Left lung (tissue), 10 donors: ENCODE measurements around the gene PIK3AP1. TPM values are rescaled to one million over a fixed set of nuclear protein-coding genes. Genes with fewer than 3 reads are reported as not detected.

Experiments used
- ATAC-seq: fragments of 200-7000 bp; cut with Tn5 transposase; one replicate; pipeline ENCODE4 v1.9.1; 2020; ENCODE audit warnings: moderate library complexity
- DNase-seq, 4 donors: peaks; one replicate each; pipeline ENCODE4 v3.0.0-alpha.2; 2013 to 2020
- H3K27ac ChIP-seq, 2 donors: fragments of 200-600 bp; sonication (generic) in 1 of 2; one replicate each; pipeline versions ENCODE4 v1.5.0 to v1.8.0; 2020 to 2021
- H3K27me3 ChIP-seq, 2 donors: fragments of 200-600 bp; sonication (generic) in 1 of 2; one replicate each; pipeline versions ENCODE4 v1.5.0 to v1.8.0; 2020 to 2021
- H3K36me3 ChIP-seq, 2 donors: fragments of 200-600 bp; sonication (generic) in 1 of 2; one replicate each; pipeline versions ENCODE4 v1.5.0 to v1.8.0; 2020 to 2021
- H3K4me1 ChIP-seq, 2 donors: fragments of 200-600 bp; one replicate each; pipeline ENCODE4 v1.8.0; 2021
- H3K4me3 ChIP-seq, 2 donors: fragments of 200-600 bp; sonication (generic) in 1 of 2; one replicate each; pipeline versions ENCODE4 v1.5.0 to v1.8.0; 2020 to 2021; ENCODE audit warnings: mild to moderate bottlenecking in 1 of 2
- H3K9me3 ChIP-seq, 2 donors: fragments of 200-600 bp; sonication (generic) in 1 of 2; one replicate each; pipeline versions ENCODE4 v1.5.0 to v1.8.0; 2020 to 2021
- CTCF ChIP-seq, 2 donors: fragments of 200-600 bp; sonication (generic) in 1 of 2; IDR thresholded peaks; one replicate each; pipeline versions ENCODE4 v1.5.0 to v1.8.0; 2021; ENCODE audit warnings: antibody characterized with exemption in 2 of 2
- intact Hi-C, 2 donors: fragments of 100-400 bp; cut with DNase I; formaldehyde crosslinking; loops; one replicate each; pipeline versions ENCODE4 v1.11.2 to v1.14.2; 2022
- polyA plus RNA-seq, 6 donors: library from polyadenylated mRNA; unstranded; fragments of 120-200 nt; gene quantifications; one replicate each; pipeline ENCODE4 v1.2.1, GENCODE V29; 2013; ENCODE audit not compliant: insufficient read length in 6 of 6
- total RNA-seq, 2 donors: library from RNA; stranded (reverse); fragmentation: NEBNext Ultra II Directional; extraction: Animal tissue kit (Norgen Biotek cat#: 25700); gene quantifications; one replicate each; pipeline ENCODE4 v1.2.1, GENCODE V29; 2021
- donor health status: DM: no; HTN: yes; CAD: no.
- donor health status: DM: no; HTN: no; CAD: no.

The PIK3AP1 gene
- total and polyA plus RNA-seq, 8 donors, result 2.3 to 91.3 (median 3.6) TPM

- intact Hi-C loops, result no loop called here
Measured at GRCh38 chr10:96714031-96714590, 6.2 kb downstream of the PIK3AP1 start.

GRCh38 chr10:96712662-96713271, 7.5 kb downstream of the PIK3AP1 start:
- Histone ChIP-seq H3K36me3 (peaks cover 0 to 16% of the 10 kb centered on the region in 2 donors), H3K4me3 (no peak overlapping the region), H3K27me3 (no peaks in the 10 kb centered on the region), H3K4me1 (peaks cover 0 to 90% of the 10 kb centered on the region in 2 donors), H3K9me3 (no peaks in the 10 kb centered on the region), H3K27ac (peak overlapping the region in 1 of 2 donors; percentile 18)
- intact Hi-C loops, result no loop called here
- TF ChIP-seq CTCF (IDR thresholded peaks at IDR 0.05), result no peak
- DNase-seq (no peak), ATAC-seq (no peak)

More at GRCh38 chr10:96714031-96714590, 6.2 kb downstream of the PIK3AP1 start:
- TF ChIP-seq CTCF (IDR thresholded peaks at IDR 0.05), result no peak
- peaks cover 0 to 9% of the 10 kb centered on the region in 2 donors for H3K36me3 ChIP-seq
- H3K27ac ChIP-seq, result peak overlapping the region in 1 of 2 donors; percentile 23
- no peak for DNase-seq
- peaks cover 0 to 87% of the 10 kb centered on the region in 2 donors for H3K4me1 ChIP-seq
- ATAC-seq, result no peak
- no peaks in the 10 kb centered on the region for H3K27me3 ChIP-seq
- H3K4me3 ChIP-seq, result no peak overlapping the region
- H3K9me3 ChIP-seq, result no peaks in the 10 kb centered on the region

- Histone ChIP-seq H3K9me3 (no peaks in the 10 kb centered on the region), H3K27me3 (no peaks in the 10 kb centered on the region), H3K36me3 (peaks cover 0 to 22% of the 10 kb centered on the region in 2 donors), H3K4me1 (peaks cover 0 to 93% of the 10 kb centered on the region in 2 donors), H3K27ac (peak overlapping the region in 1 of 2 donors; percentile 51), H3K4me3 (no peak overlapping the region)
- no peak for TF ChIP-seq CTCF (IDR thresholded peaks at IDR 0.05)
- intact Hi-C loops, result no loop called here
- DNase-seq (no peak), ATAC-seq (no peak)
Measured at GRCh38 chr10:96711048-96711728, 9.1 kb downstream of the PIK3AP1 start.

GRCh38 chr10:96709525-96709924, 10.8 kb downstream of the PIK3AP1 start:
- Histone ChIP-seq H3K27ac (peak overlapping the region in 1 of 2 donors; percentile 86), H3K4me1 (peaks cover 0 to 92% of the 10 kb centered on the region in 2 donors), H3K9me3 (no peaks in the 10 kb centered on the region), H3K36me3 (peaks cover 0 to 22% of the 10 kb centered on the region in 2 donors), H3K4me3 (no peak overlapping the region), H3K27me3 (no peaks in the 10 kb centered on the region)
- DNase-seq, result no peak
- intact Hi-C loops, result no loop called here
- no peak for ATAC-seq
- TF ChIP-seq CTCF (IDR thresholded peaks at IDR 0.05), result no peak

- Histone ChIP-seq H3K4me3 (no peak overlapping the region), H3K36me3 (peaks cover 0 to 22% of the 10 kb centered on the region in 2 donors), H3K27ac (peak overlapping the region in 1 of 2 donors; percentile 86), H3K27me3 (no peaks in the 10 kb centered on the region), H3K4me1 (peaks cover 0 to 92% of the 10 kb centered on the region in 2 donors), H3K9me3 (no peaks in the 10 kb centered on the region)
- DNase-seq (no peak), ATAC-seq (no peak)
- no peak for TF ChIP-seq CTCF (IDR thresholded peaks at IDR 0.05)
- intact Hi-C loops, result no loop called here
Measured at GRCh38 chr10:96708996-96709395, 11.3 kb downstream of the PIK3AP1 start.
